GM13976 (cell line): ENCODE measurements around the gene NOL4L.

ENCODE experiments used
- DNase-seq: peaks from one replicate; pipeline ENCODE4 v3.0.0; 2012; ENCODE audit warnings: low spot score
- in situ Hi-C: fragments of 300-500 bp; cut with MboI; formaldehyde crosslinking; loops from one replicate; pipeline ENCODE4 v1.12.0; 2022; ENCODE audit warnings: low sequenced_read_pairs, mixed read lengths, inconsistent platforms; ENCODE audit not compliant: unreplicated experiment
- TF ChIP-seq, protein P1 (sequence below): IDR thresholded peaks from 2 replicates; pipeline ENCODE4 v1.5.1; 2012; ENCODE audit warnings: borderline replicate concordance, mild to moderate bottlenecking; ENCODE audit not compliant: insufficient read depth; ENCODE audit errors: extremely low read depth, missing control alignments, control extremely low read depth

The NOL4L gene

GRCh38 chr20:32437391-32438074 is 147.6 kb downstream of the NOL4L start:
- TF ChIP-seq, protein P1, sequence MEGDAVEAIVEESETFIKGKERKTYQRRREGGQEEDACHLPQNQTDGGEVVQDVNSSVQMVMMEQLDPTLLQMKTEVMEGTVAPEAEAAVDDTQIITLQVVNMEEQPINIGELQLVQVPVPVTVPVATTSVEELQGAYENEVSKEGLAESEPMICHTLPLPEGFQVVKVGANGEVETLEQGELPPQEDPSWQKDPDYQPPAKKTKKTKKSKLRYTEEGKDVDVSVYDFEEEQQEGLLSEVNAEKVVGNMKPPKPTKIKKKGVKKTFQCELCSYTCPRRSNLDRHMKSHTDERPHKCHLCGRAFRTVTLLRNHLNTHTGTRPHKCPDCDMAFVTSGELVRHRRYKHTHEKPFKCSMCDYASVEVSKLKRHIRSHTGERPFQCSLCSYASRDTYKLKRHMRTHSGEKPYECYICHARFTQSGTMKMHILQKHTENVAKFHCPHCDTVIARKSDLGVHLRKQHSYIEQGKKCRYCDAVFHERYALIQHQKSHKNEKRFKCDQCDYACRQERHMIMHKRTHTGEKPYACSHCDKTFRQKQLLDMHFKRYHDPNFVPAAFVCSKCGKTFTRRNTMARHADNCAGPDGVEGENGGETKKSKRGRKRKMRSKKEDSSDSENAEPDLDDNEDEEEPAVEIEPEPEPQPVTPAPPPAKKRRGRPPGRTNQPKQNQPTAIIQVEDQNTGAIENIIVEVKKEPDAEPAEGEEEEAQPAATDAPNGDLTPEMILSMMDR, result no peak
- peak; percentile 23 for DNase-seq
- in situ Hi-C loops, result no loop called here

- TF ChIP-seq, protein P1, result no peak
- in situ Hi-C loops, result no loop called here
- DNase-seq, result no peak
Measured at GRCh38 chr20:32436968-32437367, 148.2 kb downstream of the NOL4L start.

GRCh38 chr20:32436142-32436861 is 148.8 kb downstream of the NOL4L start:
- TF ChIP-seq, protein P1, result no peak
- peak; percentile 21 for DNase-seq
- in situ Hi-C loops, result no loop called here

DNA sequence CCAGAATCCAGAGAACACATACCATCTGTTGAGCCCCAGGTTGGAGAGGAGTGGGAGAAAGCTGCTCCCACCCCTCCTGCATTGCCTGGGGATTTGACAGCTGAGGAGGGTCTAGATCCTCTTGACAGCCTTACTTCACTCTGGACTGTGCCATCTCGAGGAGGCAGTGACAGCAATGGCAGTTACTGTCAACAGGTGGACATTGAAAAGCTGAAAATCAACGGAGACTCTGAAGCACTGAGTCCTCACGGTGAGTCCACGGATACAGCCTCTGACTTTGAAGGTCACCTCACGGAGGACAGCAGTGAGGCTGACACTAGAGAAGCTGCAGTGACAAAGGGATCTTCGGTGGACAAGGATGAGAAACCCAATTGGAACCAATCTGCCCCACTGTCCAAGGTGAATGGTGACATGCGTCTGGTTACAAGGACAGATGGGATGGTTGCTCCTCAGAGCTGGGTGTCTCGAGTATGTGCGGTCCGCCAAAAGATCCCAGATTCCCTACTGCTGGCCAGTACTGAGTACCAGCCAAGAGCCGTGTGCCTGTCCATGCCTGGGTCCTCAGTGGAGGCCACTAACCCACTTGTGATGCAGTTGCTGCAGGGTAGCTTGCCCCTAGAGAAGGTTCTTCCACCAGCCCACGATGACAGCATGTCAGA is 149.6 kb downstream of the NOL4L start:
- in situ Hi-C loops, result no loop called here
- TF ChIP-seq, protein P1, result no peak
- peak; percentile 15 for DNase-seq

DNA sequence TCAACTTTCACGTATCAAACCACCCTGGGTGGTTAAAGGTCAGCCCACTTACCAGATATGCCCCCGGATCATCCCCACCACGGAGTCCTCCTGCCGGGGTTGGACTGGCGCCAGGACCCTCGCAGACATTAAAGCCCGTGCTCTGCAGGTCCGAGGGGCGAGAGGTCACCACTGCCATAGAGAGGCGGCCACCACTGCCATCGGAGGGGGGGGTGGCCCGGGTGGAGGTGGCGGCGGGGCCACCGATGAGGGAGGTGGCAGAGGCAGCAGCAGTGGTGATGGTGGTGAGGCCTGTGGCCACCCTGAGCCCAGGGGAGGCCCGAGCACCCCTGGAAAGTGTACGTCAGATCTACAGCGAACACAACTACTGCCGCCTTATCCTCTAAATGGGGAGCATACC is 150.7 kb downstream of the NOL4L start:
- in situ Hi-C loops, result no loop called here
- TF ChIP-seq, protein P1, result no peak
- no peak for DNase-seq

GRCh38 chr20:32433311-32434021 is 151.7 kb downstream of the NOL4L start:
- TF ChIP-seq, protein P1, result no peak
- in situ Hi-C loops, result no loop called here
- DNase-seq, result peak; percentile 22
